ENCODE results near the gene IGSF9B. TPM values are rescaled to one million over a fixed set of nuclear protein-coding genes. Genes with fewer than 3 reads are reported as not detected.

Gene IGSF9B
- total and polyA plus RNA-seq, 10 of the 15 experiments (the other 5 are each of a cell fraction or from before 2014, with no cell fraction given), result 0.03 to 3.7 (median 0.20) TPM; not detected in 2

- no peak for DNase-seq (ENCODE audit: low read depth, low spot score)
- H3K4me3 ChIP-seq, result no peak overlapping the region
- H3K4me2 ChIP-seq (ENCODE audit: control insufficient read depth, insufficient read depth), result no peak overlapping the region
- H3K4me1 ChIP-seq (ENCODE audit: control insufficient read depth, insufficient read depth, low read length), result no peaks in the 10 kb centered on the region
- RAD21 ChIA-PET (ENCODE audit: unreplicated experiment), result interaction anchor here (0.7 kb wide), 1 partner anchor 211 kb away, joined by 3 read pairs; no protein-coding TSS in a partner anchor
- intact Hi-C loops (cut with micrococcal nuclease; ENCODE audit: unreplicated experiment), result no loop called here
- H3K27me3 ChIP-seq (replicated peaks in 1 of 2; ENCODE audit: control insufficient read depth in 2 of 2, insufficient read depth in 2 of 2, low read length in 1 of 2), result no peaks in the 10 kb centered on the region
- H4K20me1 ChIP-seq (ENCODE audit: control insufficient read depth, insufficient read depth), result no peaks in the 10 kb centered on the region
- H3K27ac ChIP-seq (ENCODE audit: control insufficient read depth, insufficient read depth), result no peak overlapping the region
- H3K9me3 ChIP-seq (replicated peaks; ENCODE audit: control insufficient read depth, insufficient read depth, low read length), result no peaks in the 10 kb centered on the region
- no TSS peak for BruUV-seq (replicated peaks)
- no peak overlapping the region for H3K9ac ChIP-seq (ENCODE audit: control insufficient read depth, insufficient read depth, low read length)
- CTCF ChIA-PET, result interaction anchor here (0.7 kb wide), 1 partner anchor 87 kb away, joined by 3 read pairs; no protein-coding TSS in a partner anchor
- no peak for TF ChIP-seq TBL1XR1 (IDR thresholded peaks at IDR 0.05; ENCODE audit: low read depth, low read length)
- TF ChIP-seq RUNX3 (IDR thresholded peaks at IDR 0.05; ENCODE audit: low read length), result no peak
- TF ChIP-seq E4F1 (IDR thresholded peaks at IDR 0.05; ENCODE audit: borderline replicate concordance, partially characterized antibody), result no peak
- no peak for TF ChIP-seq CBX3 (IDR thresholded peaks at IDR 0.05; ENCODE audit: borderline replicate concordance, low read depth)
- POLR2A ChIA-PET, result no interaction called here
- SMC1A ChIA-PET (ENCODE audit: uncharacterized antibody, unreplicated experiment), result no interaction called here
- H3K36me3 ChIP-seq (ENCODE audit: control insufficient read depth in 2 of 2, insufficient read depth in 2 of 2, low read length in 1 of 2), result no peaks in the 10 kb centered on the region; a peak in 1 of 4 replicates
- H3K79me2 ChIP-seq (ENCODE audit: control insufficient read depth, insufficient read depth, low read length), result no peaks in the 10 kb centered on the region
- in situ Hi-C loops (cut with MboI), result no loop called here
- no peak for FAIRE-seq
- no peak overlapping the region for H2AFZ ChIP-seq (ENCODE audit: control insufficient read depth, low read depth, low read length)
- WGBS (ENCODE audit: insufficient coverage, insufficient replicate concordance, low lambda C conversion rate, missing lambda C conversion rate), result 43% methylated on average over 12 of the region's 13 CpGs
- no peak for ATAC-seq
Observed at GRCh38 chr11:133937015-133937414, 19.8 kb downstream of the IGSF9B start.

- RAD21 ChIA-PET (ENCODE audit: unreplicated experiment), result no interaction called here
- TF ChIP-seq POLR2A (IDR thresholded peaks at IDR 0.05; ENCODE audit: low read depth, low read length), result no peak
- no peak for TF ChIP-seq BRCA1 (IDR thresholded peaks at IDR 0.05; ENCODE audit: low read depth, low read length)
- no peak for TF ChIP-seq SPI1 (IDR thresholded peaks at IDR 0.05; ENCODE audit: borderline replicate concordance, insufficient read depth, low read depth, low read length)
- TF ChIP-seq BACH1 (IDR thresholded peaks at IDR 0.05; ENCODE audit: borderline replicate concordance), result no peak
- no peak for TF ChIP-seq E2F4 (IDR thresholded peaks at IDR 0.05; ENCODE audit: low read depth, low read length)
- TF ChIP-seq CREM (IDR thresholded peaks at IDR 0.05; ENCODE audit: low read depth), result no peak
- TF ChIP-seq RAD21 (IDR thresholded peaks at IDR 0.05; ENCODE audit: insufficient read depth, low read depth, low read length), result no peak
- no peak for TF ChIP-seq GABPA (IDR thresholded peaks at IDR 0.05; ENCODE audit: low read depth)
- TF ChIP-seq NRF1 (conservative IDR thresholded peaks at IDR 0.05; ENCODE audit: low read depth, low read length), result no peak
Observed at GRCh38 chr11:133936592-133936991, 20.2 kb downstream of the IGSF9B start.

More at GRCh38 chr11:133936592-133936991, 20.2 kb downstream of the IGSF9B start:
- in situ Hi-C loops (cut with MboI) (no loop called here), intact Hi-C loops (cut with micrococcal nuclease; ENCODE audit: unreplicated experiment) (no loop called here)
- Histone ChIP-seq H3K27ac (ENCODE audit: control insufficient read depth, insufficient read depth) (no peak overlapping the region), H3K36me3 (ENCODE audit: control insufficient read depth in 2 of 2, insufficient read depth in 2 of 2, low read length in 1 of 2) (no peaks in the 10 kb centered on the region; a peak in 1 of 4 replicates), H2AFZ (ENCODE audit: control insufficient read depth, low read depth, low read length) (no peak overlapping the region), H4K20me1 (ENCODE audit: control insufficient read depth, insufficient read depth) (no peaks in the 10 kb centered on the region), H3K9me3 (replicated peaks; ENCODE audit: control insufficient read depth, insufficient read depth, low read length) (no peaks in the 10 kb centered on the region), H3K4me2 (ENCODE audit: control insufficient read depth, insufficient read depth) (no peak overlapping the region), H3K9ac (ENCODE audit: control insufficient read depth, insufficient read depth, low read length) (no peak overlapping the region), H3K4me1 (ENCODE audit: control insufficient read depth, insufficient read depth, low read length) (no peaks in the 10 kb centered on the region), H3K4me3 (no peak overlapping the region), H3K79me2 (ENCODE audit: control insufficient read depth, insufficient read depth, low read length) (no peaks in the 10 kb centered on the region), H3K27me3 (replicated peaks in 1 of 2; ENCODE audit: control insufficient read depth in 2 of 2, insufficient read depth in 2 of 2, low read length in 1 of 2) (no peaks in the 10 kb centered on the region)
- FAIRE-seq (no peak), ATAC-seq (no peak), DNase-seq (ENCODE audit: low read depth, low spot score) (no peak)
- 35% methylated on average over 9 of the region's 9 CpGs for WGBS (ENCODE audit: insufficient coverage, insufficient replicate concordance, low lambda C conversion rate, missing lambda C conversion rate)
- ChIA-PET SMC1A (ENCODE audit: uncharacterized antibody, unreplicated experiment) (no interaction called here), POLR2A (no interaction called here), CTCF (interaction anchor here (0.7 kb wide), 1 partner anchor 87 kb away, joined by 3 read pairs; no protein-coding TSS in a partner anchor)
- BruUV-seq (replicated peaks), result no TSS peak
